Keratinocyte (primary cell): ENCODE results near the gene SAMD14. TPM values are rescaled to one million over a fixed set of nuclear protein-coding genes. Genes with fewer than 3 reads are reported as not detected.

Experiments used
- DNase-seq: peaks from one replicate; pipeline ENCODE4 v3.0.0-alpha.2; 2011; ENCODE audit warnings: low read depth, missing footprints, low spot score
- FAIRE-seq: peaks from 2 replicates; lab custom pipeline; 2011; peaks lifted over from hg19 to GRCh38; lab: Jason Lieb, UNC
- H2AFZ ChIP-seq: 2 replicates; pipeline ENCODE4 v1.6.0; 2012; ENCODE audit warnings: low read length, control low read depth, inconsistent platforms; ENCODE audit not compliant: control insufficient read depth
- H3K27ac ChIP-seq: 2 replicates; pipeline ENCODE4 v1.5.1; 2011; ENCODE audit warnings: low read length; ENCODE audit not compliant: control insufficient read depth, insufficient read depth
- H3K27me3 ChIP-seq: 3 replicates; pipeline ENCODE4 v1.6.0; 2011; ENCODE audit warnings: low read length; ENCODE audit not compliant: control insufficient read depth, insufficient read depth; ENCODE audit errors: extremely low read depth
- H3K36me3 ChIP-seq, 2 experiments: 2 replicates in 1 of 2; 3 replicates in 1 of 2; pipeline ENCODE4 v1.5.1; 2011; ENCODE audit warnings: low read length in 2 of 2, mild to moderate bottlenecking in 1 of 2; ENCODE audit not compliant: control insufficient read depth in 2 of 2, insufficient read depth in 2 of 2; ENCODE audit errors: extremely low read depth in 1 of 2
- H3K4me1 ChIP-seq: 3 replicates; pipeline ENCODE4 v1.5.1; 2011; ENCODE audit warnings: low read length; ENCODE audit not compliant: control insufficient read depth, insufficient read depth; ENCODE audit errors: extremely low read depth
- H3K4me2 ChIP-seq: 3 replicates; pipeline ENCODE4 v1.6.0; 2011; ENCODE audit warnings: low read depth, low read length; ENCODE audit not compliant: control insufficient read depth, insufficient read depth; ENCODE audit errors: extremely low read depth
- H3K4me3 ChIP-seq, 3 experiments: fragments of 200-600 bp in 1 of 3; sonication (generic) in 1 of 3; 2 replicates in 2 of 3; 3 replicates in 1 of 3; pipeline ENCODE4 v1.5.1; 2011 to 2016; ENCODE audit warnings: low read length in 3 of 3, mild to moderate bottlenecking in 3 of 3, control low read depth in 2 of 3, inconsistent platforms in 1 of 3, low read depth in 1 of 3, mixed read lengths in 1 of 3, mixed run types in 1 of 3, moderate library complexity in 1 of 3; ENCODE audit not compliant: control insufficient read depth in 2 of 3, insufficient read depth in 2 of 3; ENCODE audit errors: extremely low read depth in 1 of 3
- H3K79me2 ChIP-seq: 2 replicates; pipeline ENCODE4 v1.6.0; 2012; ENCODE audit warnings: low read length; ENCODE audit not compliant: control insufficient read depth, insufficient read depth
- H3K9ac ChIP-seq: 3 replicates; pipeline ENCODE4 v1.6.0; 2011; ENCODE audit warnings: low read length; ENCODE audit not compliant: control insufficient read depth, insufficient read depth; ENCODE audit errors: extremely low read depth
- H3K9me1 ChIP-seq: 3 replicates; pipeline ENCODE4 v1.6.0; 2011; ENCODE audit warnings: low read length; ENCODE audit not compliant: control insufficient read depth, insufficient read depth; ENCODE audit errors: extremely low read depth
- H3K9me3 ChIP-seq: 2 replicates; pipeline ENCODE4 v1.5.1; 2012; ENCODE audit warnings: low read depth, low read length; ENCODE audit not compliant: control insufficient read depth
- H4K20me1 ChIP-seq: 3 replicates; pipeline ENCODE4 v1.6.0; 2011; ENCODE audit warnings: low read length; ENCODE audit not compliant: control insufficient read depth, insufficient read depth; ENCODE audit errors: extremely low read depth
- EZH2 ChIP-seq: IDR thresholded peaks from one replicate; pipeline ENCODE4 v1.6.1; 2012; ENCODE audit warnings: inconsistent platforms, mild to moderate bottlenecking, low read length, moderate library complexity
- dilution Hi-C: fragments of 300-500 bp; cut with MboI; formaldehyde crosslinking; loops from one replicate; pipeline ENCODE4 v1.7.0; 2020; ENCODE audit warnings: low sequenced_read_pairs; ENCODE audit not compliant: extremely low pct_ligation_motif_present
- polyA plus RNA-seq, 5 experiments: library from polyadenylated mRNA; depleted of rRNA in 3 of 5; stranded (reverse) in 3 of 5; stranded (forward) in 1 of 5; unstranded in 1 of 5; fragments of >200 nt; gene quantifications; 1 replicate in 1 of 5; 2 replicates in 3 of 5; 3 replicates in 1 of 5; pipeline versions ENCODE4 v1.2.1 to v1.2.3, GENCODE V29; 2011 to 2012; ENCODE audit warnings: missing spikeins in 2 of 5, low read depth in 1 of 5, low replicate concordance in 1 of 5
- TF ChIP-seq, protein P1 (sequence below), 3 experiments: IDR thresholded peaks in 1 of 3; conservative IDR thresholded peaks in 1 of 3; optimal IDR thresholded peaks in 1 of 3; 2 replicates in 2 of 3; 3 replicates in 1 of 3; pipeline versions ENCODE3 to v1.5.1; 2011; ENCODE audit warnings: low read length in 3 of 3, mild to moderate bottlenecking in 3 of 3, moderate library complexity in 2 of 3, control low read depth in 1 of 3, inconsistent platforms in 1 of 3; ENCODE audit not compliant: insufficient read depth in 2 of 3; ENCODE audit errors: extremely low read depth in 1 of 3

SAMD14 gene
- polyA plus RNA-seq, 1 donor (not counting 4 experiments of a cell fraction or from before 2014, with no cell fraction given), result not detected

DNA sequence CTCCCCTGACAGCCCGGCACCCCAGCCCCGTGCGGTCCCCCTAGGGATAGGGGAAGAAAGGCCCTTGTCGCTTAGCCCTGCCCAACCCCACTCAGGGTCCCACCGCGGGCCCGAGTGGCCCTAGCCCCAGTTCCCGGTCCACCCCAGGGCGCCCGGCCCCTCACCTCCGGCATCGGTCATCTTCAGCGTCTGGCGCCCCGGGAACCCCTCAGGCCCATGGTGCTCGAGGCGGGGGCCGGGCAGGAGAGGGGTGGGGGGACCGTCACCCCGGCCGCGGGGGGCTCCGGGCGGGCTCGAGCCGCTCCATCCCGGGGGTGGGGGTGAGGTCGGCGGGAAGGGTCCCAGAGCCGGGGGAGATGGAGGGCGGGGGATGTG, 620 bp downstream of the SAMD14 start:
- no peaks in the 10 kb centered on the region for H3K79me2 ChIP-seq
- FAIRE-seq (no peak), DNase-seq (no peak)
- TF ChIP-seq, protein P1, sequence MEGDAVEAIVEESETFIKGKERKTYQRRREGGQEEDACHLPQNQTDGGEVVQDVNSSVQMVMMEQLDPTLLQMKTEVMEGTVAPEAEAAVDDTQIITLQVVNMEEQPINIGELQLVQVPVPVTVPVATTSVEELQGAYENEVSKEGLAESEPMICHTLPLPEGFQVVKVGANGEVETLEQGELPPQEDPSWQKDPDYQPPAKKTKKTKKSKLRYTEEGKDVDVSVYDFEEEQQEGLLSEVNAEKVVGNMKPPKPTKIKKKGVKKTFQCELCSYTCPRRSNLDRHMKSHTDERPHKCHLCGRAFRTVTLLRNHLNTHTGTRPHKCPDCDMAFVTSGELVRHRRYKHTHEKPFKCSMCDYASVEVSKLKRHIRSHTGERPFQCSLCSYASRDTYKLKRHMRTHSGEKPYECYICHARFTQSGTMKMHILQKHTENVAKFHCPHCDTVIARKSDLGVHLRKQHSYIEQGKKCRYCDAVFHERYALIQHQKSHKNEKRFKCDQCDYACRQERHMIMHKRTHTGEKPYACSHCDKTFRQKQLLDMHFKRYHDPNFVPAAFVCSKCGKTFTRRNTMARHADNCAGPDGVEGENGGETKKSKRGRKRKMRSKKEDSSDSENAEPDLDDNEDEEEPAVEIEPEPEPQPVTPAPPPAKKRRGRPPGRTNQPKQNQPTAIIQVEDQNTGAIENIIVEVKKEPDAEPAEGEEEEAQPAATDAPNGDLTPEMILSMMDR (optimal IDR thresholded peaks at IDR 0.05 in 1 of 3, IDR thresholded peaks at IDR 0.05 in 1 of 3, conservative IDR thresholded peaks at IDR 0.05 in 1 of 3; ENCODE audit: extremely low read depth in 1 of 3, insufficient read depth in 2 of 3, low read length in 3 of 3), result no peak
- no peak for TF ChIP-seq EZH2
- peaks cover 2 to 7% of the 10 kb centered on the region in 2 experiments for H3K36me3 ChIP-seq
- H3K27me3 ChIP-seq, result peaks cover 27% of the 10 kb centered on the region
- dilution Hi-C loops, result no loop called here
- H3K4me3 ChIP-seq, result no peak overlapping the region
- H3K9ac ChIP-seq, result no peak overlapping the region
- H4K20me1 ChIP-seq, result no peaks in the 10 kb centered on the region
- H3K9me1 ChIP-seq, result no peaks in the 10 kb centered on the region
- peaks cover 12% of the 10 kb centered on the region for H3K4me1 ChIP-seq
- H2AFZ ChIP-seq, result no peak overlapping the region
- no peaks in the 10 kb centered on the region for H3K9me3 ChIP-seq
- H3K27ac ChIP-seq, result no peak overlapping the region
- H3K4me2 ChIP-seq, result no peak overlapping the region

DNA sequence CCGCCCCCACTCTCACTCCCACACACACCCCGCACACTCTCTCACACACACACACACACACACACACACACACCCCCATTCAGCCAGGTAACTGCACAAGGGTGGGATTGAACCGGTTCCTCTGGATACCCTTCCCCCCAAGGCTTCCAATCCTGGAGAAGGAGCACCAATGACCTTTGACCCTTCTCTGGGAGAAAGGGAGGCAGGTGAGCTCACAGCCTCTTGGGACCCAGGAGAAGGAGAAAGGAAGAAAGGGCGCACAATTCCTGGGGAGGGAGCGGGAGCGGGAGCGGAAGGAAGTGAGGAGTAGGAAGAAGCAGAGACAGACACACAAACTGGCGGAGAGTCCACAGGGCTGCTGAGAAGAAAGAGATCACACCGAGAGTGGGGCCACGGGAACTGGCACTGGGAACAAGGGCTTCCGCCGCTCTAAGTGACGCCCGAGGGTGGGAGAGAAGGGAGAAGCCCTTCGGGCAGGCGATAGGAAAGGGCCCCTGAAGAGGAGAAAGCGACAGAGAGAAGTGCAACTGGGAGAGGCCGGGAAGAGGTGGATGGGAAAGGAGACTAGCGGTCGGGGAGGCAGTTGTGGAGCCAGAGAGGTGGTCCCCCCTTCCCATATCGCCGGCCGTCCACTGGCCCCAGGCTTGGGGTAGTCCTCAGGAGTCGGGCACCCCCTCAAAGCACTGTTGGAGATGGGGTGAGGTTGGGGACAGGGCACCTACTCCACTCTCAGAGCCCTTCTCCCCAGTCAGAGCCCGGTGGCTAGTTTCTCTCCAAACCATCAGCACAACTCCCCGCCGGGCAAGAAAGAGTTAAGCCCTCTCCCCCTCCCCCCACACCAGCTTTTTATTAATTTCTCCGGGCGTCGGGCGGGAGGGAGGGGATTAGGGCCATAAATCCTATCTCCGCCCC, 1.3 kb downstream of the SAMD14 start:
- H3K36me3 ChIP-seq, result peaks cover 0 to 7% of the 10 kb centered on the region in 2 experiments
- no peaks in the 10 kb centered on the region for H3K9me3 ChIP-seq
- H3K4me3 ChIP-seq, result no peak overlapping the region
- H3K27ac ChIP-seq, result no peak overlapping the region
- no peaks in the 10 kb centered on the region for H3K79me2 ChIP-seq
- no peaks in the 10 kb centered on the region for H3K9me1 ChIP-seq
- no peak for DNase-seq
- FAIRE-seq, result no peak
- H4K20me1 ChIP-seq, result no peaks in the 10 kb centered on the region
- peaks cover 14% of the 10 kb centered on the region for H3K4me1 ChIP-seq
- H3K9ac ChIP-seq, result no peak overlapping the region
- H3K27me3 ChIP-seq, result peaks cover 27% of the 10 kb centered on the region
- TF ChIP-seq, protein P1 (optimal IDR thresholded peaks at IDR 0.05 in 1 of 3, IDR thresholded peaks at IDR 0.05 in 1 of 3, conservative IDR thresholded peaks at IDR 0.05 in 1 of 3; ENCODE audit: extremely low read depth in 1 of 3, insufficient read depth in 2 of 3, low read length in 3 of 3), result no peak
- TF ChIP-seq EZH2, result peak; percentile 85
- H2AFZ ChIP-seq, result no peak overlapping the region
- dilution Hi-C loops, result no loop called here
- H3K4me2 ChIP-seq, result peak overlapping the region; percentile 2
